IPS-18a (cell line): ENCODE measurements around the gene RASA4B.

Experiments
- H3K27ac ChIP-seq: one replicate; pipeline ENCODE4 v1.5.1; 2013; ENCODE audit warnings: low read length
- H3K27me3 ChIP-seq: one replicate; pipeline ENCODE4 v1.6.1; 2013; ENCODE audit warnings: mild to moderate bottlenecking, low read length; ENCODE audit not compliant: control insufficient read depth, insufficient read depth
- H3K36me3 ChIP-seq: one replicate; pipeline ENCODE4 v1.6.1; 2013; ENCODE audit warnings: low read depth, low read length; ENCODE audit not compliant: control insufficient read depth
- H3K4me1 ChIP-seq: one replicate; pipeline ENCODE4 v1.6.1; 2013; ENCODE audit warnings: low read depth, low read length; ENCODE audit not compliant: control insufficient read depth
- H3K4me3 ChIP-seq: one replicate; pipeline ENCODE4 v1.5.1; 2013; ENCODE audit warnings: low read length
- H3K9ac ChIP-seq: one replicate; pipeline ENCODE4 v1.6.1; 2013; ENCODE audit warnings: mild to moderate bottlenecking, low read length, moderate library complexity
- H3K9me3 ChIP-seq: one replicate; pipeline ENCODE4 v1.6.1; 2013; ENCODE audit warnings: low read depth, low read length; ENCODE audit not compliant: control insufficient read depth

Gene RASA4B

GRCh38 chr7:102469351-102469971 is 48.1 kb downstream of the RASA4B start:
- Histone ChIP-seq H3K4me3 (no peak overlapping the region), H3K9ac (no peak overlapping the region), H3K36me3 (peaks cover 14% of the 10 kb centered on the region), H3K4me1 (no peaks in the 10 kb centered on the region), H3K9me3 (no peaks in the 10 kb centered on the region), H3K27ac (no peak overlapping the region), H3K27me3 (no peaks in the 10 kb centered on the region)

GRCh38 chr7:102468478-102469350 is 48.9 kb downstream of the RASA4B start:
- no peaks in the 10 kb centered on the region for H3K9me3 ChIP-seq
- H3K4me1 ChIP-seq = no peaks in the 10 kb centered on the region
- no peak overlapping the region for H3K9ac ChIP-seq
- H3K4me3 ChIP-seq = no peak overlapping the region
- no peak overlapping the region for H3K27ac ChIP-seq
- no peaks in the 10 kb centered on the region for H3K27me3 ChIP-seq
- H3K36me3 ChIP-seq = peaks cover 14% of the 10 kb centered on the region

GRCh38 chr7:102467581-102468477 is 49.7 kb downstream of the RASA4B start:
- Histone ChIP-seq H3K36me3 (peaks cover 10% of the 10 kb centered on the region), H3K4me3 (no peak overlapping the region), H3K27me3 (no peaks in the 10 kb centered on the region), H3K27ac (no peak overlapping the region), H3K9ac (no peak overlapping the region), H3K9me3 (no peaks in the 10 kb centered on the region), H3K4me1 (no peaks in the 10 kb centered on the region)

- Histone ChIP-seq H3K9me3 (no peaks in the 10 kb centered on the region), H3K4me1 (no peaks in the 10 kb centered on the region), H3K27ac (no peak overlapping the region), H3K36me3 (no peaks in the 10 kb centered on the region), H3K27me3 (no peaks in the 10 kb centered on the region), H3K9ac (no peak overlapping the region), H3K4me3 (peak overlapping the region; percentile 99)
Observed at GRCh38 chr7:102466097-102466496, 51.5 kb downstream of the RASA4B start.

- H3K4me3 ChIP-seq = peak within 1 kb of the TSS; percentile 99
- peak within 1 kb of the TSS; percentile 91 for H3K9ac ChIP-seq
- H3K27ac ChIP-seq = peak within 1 kb of the TSS; percentile 57
- no peaks in the 10 kb centered on the region for H3K27me3 ChIP-seq
- no peaks in the 10 kb centered on the region for H3K9me3 ChIP-seq
- H3K4me1 ChIP-seq = no peaks in the 10 kb centered on the region
- no peaks in the 10 kb centered on the region for H3K36me3 ChIP-seq
Observed at GRCh38 chr7:102464577-102465280, 52.8 kb downstream of the RASA4B start, which contains the start of the genes ALKBH4 and LRWD1. Gene ALKBH4 (minus strand): TSS chr7:102464863. CDS start chr7:102464836, 27 bp downstream. Gene LRWD1 (plus strand): TSS chr7:102464984. CDS start chr7:102465081, 97 bp downstream.

- Histone ChIP-seq H3K27me3 (no peaks in the 10 kb centered on the region), H3K36me3 (peaks cover 3% of the 10 kb centered on the region), H3K4me1 (no peaks in the 10 kb centered on the region), H3K27ac (peak overlapping the region; percentile 57), H3K9ac (peak overlapping the region; percentile 91), H3K4me3 (peak overlapping the region; percentile 99), H3K9me3 (no peaks in the 10 kb centered on the region)
Observed at GRCh38 chr7:102463841-102464576, 53.6 kb downstream of the RASA4B start.

- Histone ChIP-seq H3K9me3 (no peaks in the 10 kb centered on the region), H3K9ac (no peak overlapping the region), H3K4me3 (no peak overlapping the region), H3K27ac (no peak overlapping the region), H3K4me1 (no peaks in the 10 kb centered on the region), H3K36me3 (peaks cover 17% of the 10 kb centered on the region), H3K27me3 (no peaks in the 10 kb centered on the region)
Observed at GRCh38 chr7:102460467-102460866, 57.1 kb downstream of the RASA4B start.

GRCh38 chr7:102459221-102459844 is 58.2 kb downstream of the RASA4B start:
- Histone ChIP-seq H3K27ac (no peak overlapping the region), H3K4me1 (no peaks in the 10 kb centered on the region), H3K9me3 (no peaks in the 10 kb centered on the region), H3K36me3 (peaks cover 17% of the 10 kb centered on the region), H3K27me3 (no peaks in the 10 kb centered on the region), H3K9ac (no peak overlapping the region), H3K4me3 (no peak overlapping the region)

- peaks cover 17% of the 10 kb centered on the region for H3K36me3 ChIP-seq
Observed at GRCh38 chr7:102457352-102457924, 60.1 kb downstream of the RASA4B start.

GRCh38 chr7:102456327-102456726 is 61.2 kb downstream of the RASA4B start:
- no peaks in the 10 kb centered on the region for H3K9me3 ChIP-seq
- H3K4me1 ChIP-seq = peaks cover 4% of the 10 kb centered on the region
- no peaks in the 10 kb centered on the region for H3K27me3 ChIP-seq
- H3K9ac ChIP-seq = no peak overlapping the region
- H3K36me3 ChIP-seq = peaks cover 17% of the 10 kb centered on the region
- no peak overlapping the region for H3K4me3 ChIP-seq
- H3K27ac ChIP-seq = no peak overlapping the region

More at GRCh38 chr7:102457352-102457924, 60.1 kb downstream of the RASA4B start:
- no peak overlapping the region for H3K9ac ChIP-seq
- H3K9me3 ChIP-seq = no peaks in the 10 kb centered on the region
- no peaks in the 10 kb centered on the region for H3K27me3 ChIP-seq
- H3K4me1 ChIP-seq = no peaks in the 10 kb centered on the region
- H3K27ac ChIP-seq = no peak overlapping the region
- no peak overlapping the region for H3K4me3 ChIP-seq
